K562 (cell line): ENCODE results near the gene AP1G1. TPM values are rescaled to one million over a fixed set of nuclear protein-coding genes. Genes with fewer than 3 reads are reported as not detected.
A peak's percentile ranks its signal among the peaks of the same experiment; 100 is the strongest.

ENCODE experiments used
- ATAC-seq: fragments of 200-7000 bp; cut with Tn5 transposase; 3 replicates; pipeline ENCODE4 v1.9.1; 2020; ENCODE audit warnings: moderate library complexity
- BruUV-seq: library from RNA; stranded (reverse); fragments of 400-500 nt; replicated peaks from 2 replicates; lab custom pipeline; 2021; lab: Mats Ljungman, UMichigan
- CTCF ChIA-PET: fragments of 300-600 bp; formaldehyde crosslinking; extraction: SDS; loops from one replicate; lab custom pipeline; 2021; ENCODE audit warnings: low intra/inter-chr PET ratio; lab: Yijun Ruan, JAX
- POLR2A ChIA-PET: fragments of 300-600, 350-650 bp; sonication (Branson Sonifier 250); formaldehyde crosslinking; extraction: SDS; loops from one replicate; lab custom pipeline; 2021; ENCODE audit warnings: antibody characterized with exemption, inconsistent platforms; lab: Yijun Ruan, JAX
- DNase-seq, 4 experiments: peaks; one replicate each; pipeline versions ENCODE4 v3.0.0 to v3.0.0-alpha.2; 2011 to 2018; ENCODE audit warnings: low spot score in 3 of 4, mixed read lengths in 3 of 4; ENCODE audit errors: extremely low read depth in 1 of 4
- FAIRE-seq: peaks from 2 replicates; lab custom pipeline; 2011; peaks lifted over from hg19 to GRCh38; lab: Jason Lieb, UNC
- H2AFZ ChIP-seq: 2 replicates; pipeline ENCODE4 v1.6.0; 2011; ENCODE audit warnings: low read depth, low read length, control low read depth, inconsistent platforms
- H3K27ac ChIP-seq: fragments of 200-600 bp; 3 replicates; pipeline ENCODE4 v1.8.0; 2011; ENCODE audit warnings: low read depth, mild to moderate bottlenecking, control low read depth, inconsistent platforms, low read length, moderate library complexity, mixed read lengths; ENCODE audit errors: extremely low read depth
- H3K27me3 ChIP-seq, 2 experiments: fragments of 300-600 bp in 1 of 2; 2 replicates in 1 of 2; 3 replicates in 1 of 2; pipeline versions ENCODE4 v1.6.0 to v1.8.0; 2011; ENCODE audit warnings: inconsistent platforms in 2 of 2, low read length in 2 of 2, mild to moderate bottlenecking in 1 of 2, mixed read lengths in 1 of 2, moderate library complexity in 1 of 2; ENCODE audit not compliant: control insufficient read depth in 2 of 2, insufficient read depth in 2 of 2
- H3K36me3 ChIP-seq: fragments of 300-600 bp; 3 replicates; pipeline ENCODE4 v1.8.0; 2011; ENCODE audit warnings: mild to moderate bottlenecking, low read length, inconsistent platforms; ENCODE audit not compliant: control insufficient read depth, insufficient read depth
- H3K4me1 ChIP-seq, 2 experiments: fragments of 200-600 bp in 1 of 2; replicated peaks in 1 of 2; 2 replicates in 1 of 2; 3 replicates in 1 of 2; pipeline versions ENCODE4 v1.5.1 to v1.8.0; 2011; ENCODE audit warnings: inconsistent platforms in 2 of 2, low read length in 2 of 2, mild to moderate bottlenecking in 1 of 2, mixed read lengths in 1 of 2, moderate library complexity in 1 of 2; ENCODE audit not compliant: control insufficient read depth in 2 of 2, insufficient read depth in 2 of 2
- H3K4me2 ChIP-seq: 2 replicates; pipeline ENCODE4 v1.6.1; 2011; ENCODE audit warnings: low read length, control low read depth, inconsistent platforms, mixed read lengths; ENCODE audit not compliant: insufficient read depth
- H3K4me3 ChIP-seq: fragments of 200-600 bp; sonication (generic), shearing (Covaris generic); 2 replicates; pipeline ENCODE4 v1.5.1; 2016; ENCODE audit warnings: control low read depth, inconsistent platforms
- H3K79me2 ChIP-seq: fragments of 200-600 bp; 3 replicates; pipeline ENCODE4 v1.8.0; 2011; ENCODE audit warnings: low read length, inconsistent platforms; ENCODE audit not compliant: control insufficient read depth, insufficient read depth
- H3K9ac ChIP-seq, 2 experiments: 2 replicates each; pipeline versions ENCODE4 v1.6.0 to v1.6.1; 2011; ENCODE audit warnings: low read depth in 2 of 2, low read length in 2 of 2, control low read depth in 1 of 2, inconsistent platforms in 1 of 2, mild to moderate bottlenecking in 1 of 2, mixed read lengths in 1 of 2; ENCODE audit not compliant: insufficient read depth in 1 of 2
- H3K9me1 ChIP-seq: one replicate; pipeline ENCODE4 v1.6.0; 2011; ENCODE audit warnings: inconsistent platforms, mild to moderate bottlenecking, low read length, moderate library complexity; ENCODE audit not compliant: control insufficient read depth, insufficient read depth
- H3K9me3 ChIP-seq: replicated peaks from 2 replicates; pipeline ENCODE4 v1.5.1; 2011; ENCODE audit warnings: low read depth, low read length, inconsistent platforms; ENCODE audit not compliant: control insufficient read depth, insufficient read depth
- H4K20me1 ChIP-seq: replicated peaks from 2 replicates; pipeline ENCODE4 v1.6.1; 2011; ENCODE audit warnings: low read length, inconsistent platforms, mixed read lengths; ENCODE audit not compliant: control insufficient read depth, insufficient read depth
- CEBPG ChIP-seq, 3 experiments: fragments of 200-800 bp in 1 of 3; sonication (Bioruptor generic) in 1 of 3; sonication (generic) in 1 of 3; formaldehyde crosslinking in 1 of 3; IDR thresholded peaks in 2 of 3; conservative IDR thresholded peaks in 1 of 3; 2 replicates each; pipeline versions ENCODE4 v1.6.1 to v1.8.0; 2016 to 2022; ENCODE audit warnings: missing compliant biosample characterization in 2 of 3, missing genetic modification characterization in 2 of 3, mild to moderate bottlenecking in 1 of 3, missing genetic modification reagents in 1 of 3
- EWSR1 ChIP-seq: fragments of 450-650 bp; IDR thresholded peaks from 2 replicates; pipeline ENCODE4 v1.6.1; 2018; ENCODE audit warnings: borderline replicate concordance, mild to moderate bottlenecking, low read depth, moderate library complexity; ENCODE audit not compliant: partially characterized antibody
- GTF3C2 ChIP-seq: IDR thresholded peaks from 3 replicates; pipeline ENCODE4 v1.6.1; 2011; ENCODE audit warnings: borderline replicate concordance, mild to moderate bottlenecking, moderate library complexity; ENCODE audit not compliant: insufficient read length; ENCODE audit errors: extremely low read depth
- HBP1 ChIP-seq: fragments of 450-650 bp; formaldehyde crosslinking; IDR thresholded peaks from 2 replicates; pipeline ENCODE4 v1.4.0; 2022; ENCODE audit warnings: missing genetic modification characterization
- MCM2 ChIP-seq: fragments of 450-650 bp; IDR thresholded peaks from 2 replicates; pipeline ENCODE4 v1.6.1; 2017; ENCODE audit warnings: low read depth, mild to moderate bottlenecking
- NFIX ChIP-seq: fragments of 250-450 bp; sonication (Bioruptor Pico); IDR thresholded peaks from 2 replicates; pipeline ENCODE4 v1.4.0; 2020; ENCODE audit warnings: low read depth, mild to moderate bottlenecking, moderate library complexity
- TFAP4 ChIP-seq: sonication (generic); formaldehyde crosslinking; IDR thresholded peaks from 2 replicates; pipeline ENCODE4 v1.8.0; 2022; ENCODE audit warnings: missing genetic modification reagents, mild to moderate bottlenecking, moderate library complexity, borderline replicate concordance
- ZFP30 ChIP-seq: fragments of 250-450 bp; sonication (Bioruptor Pico); IDR thresholded peaks from 2 replicates; pipeline ENCODE4 v1.8.0; 2022; ENCODE audit warnings: moderate library complexity, mild to moderate bottlenecking, inconsistent platforms, borderline replicate concordance
- in situ Hi-C: fragments of 300-500 bp; cut with MboI; formaldehyde crosslinking; loops from 4 replicates; pipeline ENCODE4 v1.15.0; 2018; ENCODE audit warnings: inconsistent platforms, mixed read lengths
- intact Hi-C: fragments of 100-400 bp; cut with micrococcal nuclease; formaldehyde crosslinking; loops from 2 replicates; pipeline ENCODE4 v1.14.2; 2022
- polyA plus RNA-seq, 8 experiments: library from polyadenylated mRNA; depleted of rRNA in 4 of 8; stranded (reverse) in 5 of 8; unstranded in 3 of 8; fragments of >200 nt; fragmentation: Nextera tagmentation in 2 of 8; fragmentation: Illumina TruSeq in 1 of 8; extraction: Ambion mirVana in 2 of 8; extraction: Trizol in 1 of 8; gene quantifications; 2 replicates each; pipeline versions ENCODE4 v1.2.1 to v1.2.3, GENCODE V29; 2011 to 2014; ENCODE audit warnings: inconsistent platforms in 1 of 8, missing spikeins in 1 of 8
- total RNA-seq, 7 experiments: library from RNA; depleted of rRNA in 6 of 7; stranded (reverse); fragments of >200 nt in 6 of 7; fragmentation: Illumina TruSeq in 2 of 7; extraction: Trizol in 2 of 7; gene quantifications; 2 replicates each; pipeline versions ENCODE4 v1.2.1 to v1.2.3, GENCODE V29; 2011 to 2021; ENCODE audit warnings: low replicate concordance in 1 of 7

AP1G1 gene
- total and polyA plus RNA-seq, 9 of the 15 experiments (the other 6 are each of a cell fraction or from before 2014, with no cell fraction given) = 7.0 to 59.2 (median 42.0) TPM

GRCh38 chr16:71771571-71771970 is 37.1 kb downstream of the AP1G1 start:
- Histone ChIP-seq H3K9me3 (no peaks in the 10 kb centered on the region), H3K27ac (no peak overlapping the region), H3K4me1 (no peaks in the 10 kb centered on the region), H3K36me3 (peaks cover 66% of the 10 kb centered on the region), H3K4me3 (no peak overlapping the region), H3K9ac (no peak overlapping the region), H4K20me1 (peaks cover 3% of the 10 kb centered on the region; the same call in 1 of the 2 replicates), H2AFZ (no peak overlapping the region), H3K27me3 (no peaks in the 10 kb centered on the region), H3K4me2 (no peak overlapping the region), H3K9me1 (no peaks in the 10 kb centered on the region), H3K79me2 (peaks cover 6% of the 10 kb centered on the region; the same call in 2 of the 3 replicates)
- TSS peak; percentile 10 for BruUV-seq
- in situ Hi-C loops (no loop called here), intact Hi-C loops (no loop called here)
- DNase-seq (no peak), FAIRE-seq (no peak), ATAC-seq (no peak)
- ChIA-PET POLR2A (interaction anchor here (0.5 to 0.7 kb wide), 2 partner anchors 44 to 118 kb away, joined by 4 read pairs; no protein-coding TSS in a partner anchor), CTCF (no interaction called here)
- TF ChIP-seq NFIX (no peak), HBP1 (CRISPR knock-in tag) (no peak), ZFP30 (CRISPR knock-in tag) (no peak), TFAP4 (CRISPR knock-in tag) (no peak), GTF3C2 (no peak), EWSR1 (no peak), MCM2 (no peak), CEBPG (CRISPR knock-in tag; IDR thresholded peaks at IDR 0.05) (no peak), CEBPG (tag; conservative IDR thresholded peaks at IDR 0.05 in 1 of 2, IDR thresholded peaks at IDR 0.05 in 1 of 2) (no peak)
